Breast epithelium (tissue), 3 donors: Measurements from ENCODE around the gene CCIN.

Experiments
- POLR2A ChIP-seq: fragments of 450-650 bp; IDR thresholded peaks from one replicate; pipeline ENCODE4 v1.6.1; 2016; ENCODE audit warnings: antibody characterized with exemption, mild to moderate bottlenecking, moderate library complexity
- TF ChIP-seq, protein P1 (sequence below), 3 donors: fragments of 450-650 bp; IDR thresholded peaks; one replicate each; pipeline ENCODE4 v1.5.1; 2016 to 2017; ENCODE audit warnings: antibody characterized with exemption in 3 of 3, mild to moderate bottlenecking in 3 of 3, moderate library complexity in 3 of 3

DNA sequence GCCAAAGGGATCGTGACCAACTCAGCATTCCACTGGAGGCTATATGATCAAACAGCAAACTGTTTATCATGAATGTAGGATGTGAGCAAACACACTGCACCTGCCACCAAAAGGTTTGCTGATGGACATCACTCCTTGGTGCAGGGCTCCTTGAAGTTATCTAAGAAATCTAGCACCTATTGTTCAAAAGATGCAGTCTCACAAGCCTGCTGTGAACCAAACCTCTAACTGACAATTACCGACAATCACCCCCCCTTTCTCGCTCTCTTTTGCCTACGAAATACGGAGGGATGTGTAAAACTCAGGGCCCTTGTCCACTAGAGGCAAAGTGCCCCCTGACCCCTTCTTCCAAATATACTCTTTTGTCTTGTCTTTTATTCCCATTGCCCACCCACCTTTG lies 19.0 kb downstream of the CCIN start:
- TF ChIP-seq, protein P1, sequence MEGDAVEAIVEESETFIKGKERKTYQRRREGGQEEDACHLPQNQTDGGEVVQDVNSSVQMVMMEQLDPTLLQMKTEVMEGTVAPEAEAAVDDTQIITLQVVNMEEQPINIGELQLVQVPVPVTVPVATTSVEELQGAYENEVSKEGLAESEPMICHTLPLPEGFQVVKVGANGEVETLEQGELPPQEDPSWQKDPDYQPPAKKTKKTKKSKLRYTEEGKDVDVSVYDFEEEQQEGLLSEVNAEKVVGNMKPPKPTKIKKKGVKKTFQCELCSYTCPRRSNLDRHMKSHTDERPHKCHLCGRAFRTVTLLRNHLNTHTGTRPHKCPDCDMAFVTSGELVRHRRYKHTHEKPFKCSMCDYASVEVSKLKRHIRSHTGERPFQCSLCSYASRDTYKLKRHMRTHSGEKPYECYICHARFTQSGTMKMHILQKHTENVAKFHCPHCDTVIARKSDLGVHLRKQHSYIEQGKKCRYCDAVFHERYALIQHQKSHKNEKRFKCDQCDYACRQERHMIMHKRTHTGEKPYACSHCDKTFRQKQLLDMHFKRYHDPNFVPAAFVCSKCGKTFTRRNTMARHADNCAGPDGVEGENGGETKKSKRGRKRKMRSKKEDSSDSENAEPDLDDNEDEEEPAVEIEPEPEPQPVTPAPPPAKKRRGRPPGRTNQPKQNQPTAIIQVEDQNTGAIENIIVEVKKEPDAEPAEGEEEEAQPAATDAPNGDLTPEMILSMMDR (IDR thresholded peaks at IDR 0.05): no peak
- TF ChIP-seq POLR2A: no peak
